ENCODE measurements around the gene CHN2.
A peak's percentile ranks its signal among the peaks of the same experiment; 100 is the strongest.

Gene CHN2

GRCh38 chr7:29228289-29229011 is 33.9 kb downstream of the CHN2 start:
- no peak for DNase-seq (ENCODE audit: low read depth, low spot score)

GRCh38 chr7:29229066-29229465 is 34.5 kb downstream of the CHN2 start:
- DNase-seq (ENCODE audit: low read depth, low spot score), result no peak

GRCh38 chr7:29229946-29230345 is 35.4 kb downstream of the CHN2 start:
- no peak for DNase-seq (ENCODE audit: low read depth, low spot score)

GRCh38 chr7:29230871-29231345 is 36.3 kb downstream of the CHN2 start:
- DNase-seq (ENCODE audit: low read depth, low spot score), result no peak

GRCh38 chr7:29231671-29232232 is 37.2 kb downstream of the CHN2 start:
- DNase-seq (ENCODE audit: low read depth, low spot score), result no peak

GRCh38 chr7:29234438-29234837 is 39.9 kb downstream of the CHN2 start:
- DNase-seq (ENCODE audit: low read depth, low spot score), result no peak

GRCh38 chr7:29236071-29236580 is 41.6 kb downstream of the CHN2 start:
- DNase-seq (ENCODE audit: low read depth, low spot score), result no peak

- DNase-seq (ENCODE audit: low read depth, low spot score), result no peak
Observed at GRCh38 chr7:29236649-29237048, 42.1 kb downstream of the CHN2 start.

- no peak for DNase-seq (ENCODE audit: low read depth, low spot score)
Observed at GRCh38 chr7:29237489-29237888, 42.9 kb downstream of the CHN2 start.

GRCh38 chr7:29239638-29240037 is 45.1 kb downstream of the CHN2 start:
- DNase-seq (ENCODE audit: low read depth, low spot score), result no peak

- no peak for DNase-seq (ENCODE audit: low read depth, low spot score)
Observed at GRCh38 chr7:29242265-29242664, 47.7 kb downstream of the CHN2 start.

GRCh38 chr7:29243910-29244655 is 49.5 kb downstream of the CHN2 start:
- peak; percentile 11 for DNase-seq (ENCODE audit: low read depth, low spot score)

- no peak for DNase-seq (ENCODE audit: low read depth, low spot score)
Observed at GRCh38 chr7:29247224-29247962, 52.8 kb downstream of the CHN2 start.

- DNase-seq (ENCODE audit: low read depth, low spot score), result no peak
Observed at GRCh38 chr7:29247963-29248236, 53.3 kb downstream of the CHN2 start.

GRCh38 chr7:29248713-29249382 is 54.3 kb downstream of the CHN2 start:
- DNase-seq (ENCODE audit: low read depth, low spot score), result no peak

GRCh38 chr7:29249383-29249750 is 54.8 kb downstream of the CHN2 start:
- DNase-seq (ENCODE audit: low read depth, low spot score), result no peak

- DNase-seq (ENCODE audit: low read depth, low spot score), result no peak
Observed at GRCh38 chr7:29249860-29250259, 55.3 kb downstream of the CHN2 start.

GRCh38 chr7:29253225-29253624 is 58.6 kb downstream of the CHN2 start:
- no peak for DNase-seq (ENCODE audit: low read depth, low spot score)

GRCh38 chr7:29254591-29254990 is 60.0 kb downstream of the CHN2 start:
- no peak for DNase-seq (ENCODE audit: low read depth, low spot score)

GRCh38 chr7:29255199-29255878 is 60.8 kb downstream of the CHN2 start:
- no peak for DNase-seq (ENCODE audit: low read depth, low spot score)

All from activated naive CD8-positive, alpha-beta T cell treated with anti-CD3 and anti-CD28 coated beads, Interleukin-2, amount 50 U/mL, for 16 hours (primary cell).